GM12878 (cell line): ENCODE data around the gene NOS1AP. TPM values are rescaled to one million over a fixed set of nuclear protein-coding genes. Genes with fewer than 3 reads are reported as not detected.

Source experiments
- ATAC-seq: fragments of 200-7000 bp; cut with Tn5 transposase; 3 replicates; pipeline ENCODE4 v1.9.1; 2020; ENCODE audit warnings: mild to moderate bottlenecking, moderate library complexity
- BruUV-seq: library from RNA; stranded (reverse); fragments of 400-500 nt; replicated peaks from 2 replicates; lab custom pipeline; 2021; lab: Mats Ljungman, UMichigan
- CTCF ChIA-PET: fragments of 300-600 bp; sonication (Branson Sonifier 250); formaldehyde crosslinking; extraction: SDS; loops from one replicate; lab custom pipeline; 2021; ENCODE audit warnings: inconsistent platforms; lab: Yijun Ruan, JAX
- POLR2A ChIA-PET: fragments of 350-600 bp; formaldehyde crosslinking; extraction: SDS; loops from one replicate; lab custom pipeline; 2021; ENCODE audit warnings: inconsistent platforms; lab: Charles Lee
- RAD21 ChIA-PET: fragments of 300-600 bp; sonication (Branson Sonifier 250); formaldehyde crosslinking; loops from one replicate; lab custom pipeline; 2023; ENCODE audit warnings: antibody characterized with exemption; ENCODE audit not compliant: unreplicated experiment; lab: Charles Lee
- SMC1A ChIA-PET: fragments of 300-600 bp; sonication (Branson Sonifier 250); formaldehyde crosslinking; loops from one replicate; lab custom pipeline; 2023; ENCODE audit not compliant: unreplicated experiment, uncharacterized antibody; lab: Charles Lee
- DNase-seq: peaks from one replicate; pipeline ENCODE4 v3.0.0-alpha.2; 2011; ENCODE audit warnings: low read depth, low spot score
- FAIRE-seq: peaks from 3 replicates; lab custom pipeline; 2011; peaks lifted over from hg19 to GRCh38; lab: Jason Lieb, UNC
- H2AFZ ChIP-seq: 2 replicates; pipeline ENCODE4 v1.6.0; 2011; ENCODE audit warnings: low read depth, low read length, control low read depth; ENCODE audit not compliant: control insufficient read depth
- H3K27ac ChIP-seq: 2 replicates; pipeline ENCODE4 v1.5.1; 2011; ENCODE audit warnings: control low read depth; ENCODE audit not compliant: control insufficient read depth, insufficient read depth
- H3K27me3 ChIP-seq, 2 experiments: replicated peaks in 1 of 2; 2 replicates each; pipeline versions ENCODE4 v1.6.0 to v1.6.1; 2011; ENCODE audit warnings: low read length in 1 of 2; ENCODE audit not compliant: control insufficient read depth in 2 of 2, insufficient read depth in 2 of 2
- H3K36me3 ChIP-seq, 2 experiments: 2 replicates each; pipeline ENCODE4 v1.5.1; 2011; ENCODE audit warnings: low read length in 1 of 2; ENCODE audit not compliant: control insufficient read depth in 2 of 2, insufficient read depth in 2 of 2
- H3K4me1 ChIP-seq: 2 replicates; pipeline ENCODE4 v1.6.1; 2011; ENCODE audit warnings: mild to moderate bottlenecking, low read length, moderate library complexity, mixed read lengths; ENCODE audit not compliant: control insufficient read depth, insufficient read depth
- H3K4me2 ChIP-seq: 2 replicates; pipeline ENCODE4 v1.6.0; 2011; ENCODE audit warnings: control low read depth; ENCODE audit not compliant: control insufficient read depth, insufficient read depth
- H3K4me3 ChIP-seq: fragments of 200-600 bp; sonication (generic); 2 replicates; pipeline ENCODE4 v1.5.1; 2016
- H3K79me2 ChIP-seq: 2 replicates; pipeline ENCODE4 v1.6.0; 2011; ENCODE audit warnings: low read length; ENCODE audit not compliant: control insufficient read depth, insufficient read depth
- H3K9ac ChIP-seq: 2 replicates; pipeline ENCODE4 v1.8.0; 2011; ENCODE audit warnings: low read length, control low read depth, mixed read lengths; ENCODE audit not compliant: control insufficient read depth, insufficient read depth
- H3K9me3 ChIP-seq: replicated peaks from 3 replicates; pipeline ENCODE4 v1.5.1; 2011; ENCODE audit warnings: mild to moderate bottlenecking, low read length; ENCODE audit not compliant: control insufficient read depth, insufficient read depth
- H4K20me1 ChIP-seq: 2 replicates; pipeline ENCODE4 v1.6.0; 2011; ENCODE audit not compliant: control insufficient read depth, insufficient read depth
- KAT2A ChIP-seq: conservative IDR thresholded peaks from 2 replicates; pipeline ENCODE4 v1.6.1; 2011; ENCODE audit warnings: low read depth, low read length; ENCODE audit not compliant: control insufficient read depth
- MTA2 ChIP-seq: fragments of 450-650 bp; IDR thresholded peaks from 2 replicates; pipeline ENCODE4 v1.6.1; 2016; ENCODE audit warnings: low read depth, mild to moderate bottlenecking, moderate library complexity
- MYB ChIP-seq: fragments of 150-350 bp; IDR thresholded peaks from 2 replicates; pipeline ENCODE4 v1.6.1; 2014; ENCODE audit warnings: mild to moderate bottlenecking, low read depth, low read length, borderline replicate concordance
- POLR2AphosphoS2 ChIP-seq: IDR thresholded peaks from 2 replicates; pipeline ENCODE4 v1.6.1; 2011; ENCODE audit warnings: low read depth, mild to moderate bottlenecking, low read length, improper control_type of control experiment, moderate library complexity
- RFX5 ChIP-seq: IDR thresholded peaks from 2 replicates; pipeline ENCODE4 v1.6.1; 2011; ENCODE audit warnings: low read depth, low read length, improper control_type of control experiment
- SRF ChIP-seq, 2 experiments: IDR thresholded peaks; 2 replicates each; pipeline ENCODE4 v1.6.1; 2011; ENCODE audit warnings: low read depth in 2 of 2, low read length in 2 of 2, mild to moderate bottlenecking in 1 of 2, moderate library complexity in 1 of 2
- WGBS: methylation state at CpG from one replicate; pipeline ENCODE4 v1.1.6; 2016; ENCODE audit warnings: low lambda C conversion rate; ENCODE audit not compliant: insufficient replicate concordance, insufficient coverage; ENCODE audit errors: missing lambda C conversion rate; 5-methylcytosine and 5-hydroxymethylcytosine counted together
- in situ Hi-C: fragments of 300-500 bp; cut with MboI; formaldehyde crosslinking; loops from 9 replicates; pipeline ENCODE4 v1.14.3; 2018; ENCODE audit warnings: mixed read lengths
- intact Hi-C: fragments of 100-400 bp; cut with micrococcal nuclease; formaldehyde crosslinking; loops from one replicate; pipeline ENCODE4 v1.14.2; 2022; ENCODE audit not compliant: unreplicated experiment
- polyA plus RNA-seq, 11 experiments: library from polyadenylated mRNA; depleted of rRNA in 4 of 11; unstranded in 6 of 11; stranded (reverse) in 5 of 11; fragments of >200 nt; fragmentation: Nextera tagmentation in 4 of 11; fragmentation: Illumina TruSeq in 1 of 11; extraction: Ambion mirVana in 4 of 11; extraction: Trizol in 1 of 11; gene quantifications; 1 replicate in 1 of 11; 2 replicates in 10 of 11; pipeline versions ENCODE4 v1.2.1 to v1.2.3, GENCODE V29; 2011 to 2016; ENCODE audit warnings: inconsistent platforms in 2 of 11, missing spikeins in 2 of 11, low read depth in 1 of 11
- total RNA-seq, 4 experiments: library from RNA; depleted of rRNA in 3 of 4; stranded (reverse); fragments of >200 nt in 3 of 4; fragmentation: Illumina TruSeq in 1 of 4; extraction: Trizol in 1 of 4; gene quantifications; 2 replicates each; pipeline versions ENCODE4 v1.2.1 to v1.2.3, GENCODE V29; 2013 to 2021

Gene NOS1AP
- total and polyA plus RNA-seq, 10 of the 15 experiments (the other 5 are each of a cell fraction or from before 2014, with no cell fraction given) = 0.03 to 0.15 TPM; not detected in 8

GRCh38 chr1:162189345-162189744, 119.9 kb downstream of the NOS1AP start (continued):
- TF ChIP-seq MYB = no peak
- TF ChIP-seq MTA2 = no peak
- TF ChIP-seq SRF (IDR thresholded peaks at IDR 0.05; ENCODE audit: low read depth in 2 of 2, low read length in 2 of 2) = no peak
- TF ChIP-seq RFX5 = no peak
- no peak for TF ChIP-seq POLR2AphosphoS2

GRCh38 chr1:162191396-162192305, 122.2 kb downstream of the NOS1AP start:
- intact Hi-C loops (no loop called here), in situ Hi-C loops (no loop called here)
- no peak overlapping the region for H2AFZ ChIP-seq
- no peak overlapping the region for H3K4me2 ChIP-seq
- DNase-seq (no peak), ATAC-seq (no peak)
- H3K9ac ChIP-seq = no peak overlapping the region
- RAD21 ChIA-PET = no interaction called here
- WGBS = 62% methylated on average over 3 of the region's 3 CpGs
- BruUV-seq = no TSS peak
- no peaks in the 10 kb centered on the region for H3K79me2 ChIP-seq
- H3K4me3 ChIP-seq = no peak overlapping the region
- no peaks in the 10 kb centered on the region for H3K9me3 ChIP-seq
- TF ChIP-seq KAT2A = no peak
- TF ChIP-seq, all 136 proteins: peak for 0
- Histone ChIP-seq H4K20me1 (no peaks in the 10 kb centered on the region), H3K27me3 (no peaks in the 10 kb centered on the region; a peak in 1 of 4 replicates), H3K36me3 (no peaks in the 10 kb centered on the region), H3K27ac (no peak overlapping the region), H3K4me1 (no peaks in the 10 kb centered on the region)
- SMC1A ChIA-PET = no interaction called here
- no peak for FAIRE-seq
- POLR2A ChIA-PET = no interaction called here
- CTCF ChIA-PET = interaction anchor here (0.6 kb wide), 1 partner anchor 125 kb away, joined by 3 read pairs; no protein-coding TSS in a partner anchor
